ENCODE results near the gene FAM222A. TPM values are rescaled to one million over a fixed set of nuclear protein-coding genes. Genes with fewer than 3 reads are reported as not detected.

Gene FAM222A
- total RNA-seq, 1 experiment from 2014 or later = 2.8 TPM

GRCh38 chr12:109734219-109735000, 20.8 kb downstream of the FAM222A start:
- Histone ChIP-seq H3K79me1 (ENCODE audit: insufficient read depth, low read depth, low read length, poor library complexity, severe bottlenecking) (no peaks in the 10 kb centered on the region), H2BK12ac (ENCODE audit: insufficient read length, low read depth, low read length) (no peak overlapping the region), H3K14ac (ENCODE audit: insufficient read depth, low read length) (no peak overlapping the region), H3K23me2 (ENCODE audit: insufficient read length, low read depth, low read length, poor library complexity, severe bottlenecking) (no peaks in the 10 kb centered on the region), H3K56ac (ENCODE audit: insufficient read length, low read depth, low read length) (no peak overlapping the region), H2AFZ (ENCODE audit: low read length) (no peak overlapping the region), H2BK5ac (ENCODE audit: insufficient read length, low read length) (no peak overlapping the region), H2AK5ac (ENCODE audit: insufficient read length, low read length) (no peak overlapping the region), H3K79me2 (ENCODE audit: insufficient read depth, low read length) (no peaks in the 10 kb centered on the region), H2BK20ac (ENCODE audit: low read depth, low read length, poor library complexity, severe bottlenecking) (no peak overlapping the region), H3K23ac (ENCODE audit: insufficient read length, low read depth, low read length) (no peak overlapping the region), H3K4me2 (ENCODE audit: insufficient read depth, insufficient read length, low read length) (peak overlapping the region; percentile 8), H3K27ac (ENCODE audit: insufficient read length, low read depth, low read length) (no peak overlapping the region), H2BK15ac (ENCODE audit: low read depth, low read length) (no peak overlapping the region), H4K91ac (ENCODE audit: insufficient read length, low read depth, low read length) (no peak overlapping the region), H3K9ac (ENCODE audit: extremely low read depth, insufficient read length, low read length) (no peak overlapping the region), H4K8ac (replicated peaks; ENCODE audit: insufficient read length, low read depth, low read length) (no peak overlapping the region), H3T11ph (ENCODE audit: low read length) (no peak overlapping the region), H2BK120ac (ENCODE audit: low read depth, low read length, poor library complexity, severe bottlenecking) (no peak overlapping the region), H3K27me3 (ENCODE audit: insufficient read depth, low read length) (no peaks in the 10 kb centered on the region), H4K5ac (ENCODE audit: insufficient read length, low read depth, low read length) (no peak overlapping the region), H4K20me1 (ENCODE audit: control insufficient read depth, insufficient read depth, insufficient read length) (no peaks in the 10 kb centered on the region), H3K4me1 (ENCODE audit: insufficient read depth, low read length) (no peaks in the 10 kb centered on the region; the same call in 1 of the 2 replicates), H3K9me3 (ENCODE audit: control insufficient read depth, low read depth, low read length) (no peaks in the 10 kb centered on the region), H3K18ac (ENCODE audit: insufficient read length, low read depth, low read length) (no peak overlapping the region), H3K4ac (ENCODE audit: low read depth, low read length) (no peak overlapping the region)
- H3K27ac Mint-ChIP-seq = peak overlapping the region in 1 of 3 experiments; percentile 67; a peak in 1 of 7 replicates
- WGBS (ENCODE audit: extremely low coverage, insufficient read length, low lambda C conversion rate) = no CpG with 5 or more reads among the region's 22 CpGs
- peak; percentile 90 for DNase-seq
- peaks cover 24 to 40% of the 10 kb centered on the region in 2 experiments for H3K4me1 Mint-ChIP-seq
- no peaks in the 10 kb centered on the region; a peak in 1 of 5 replicates for H3K9me3 Mint-ChIP-seq
- no peak for TF ChIP-seq CTCF (conservative IDR thresholded peaks at IDR 0.05)
- H3K36me3 Mint-ChIP-seq (ENCODE audit: insufficient read depth in 1 of 3, low read depth in 3 of 3) = no peaks in the 10 kb centered on the region
- peaks cover 21% of the 10 kb centered on the region for H3K27me3 Mint-ChIP-seq (ENCODE audit: low read depth)
- H3K4me3 Mint-ChIP-seq = peak overlapping the region; percentile 22 to 47; a peak in 4 of 5 replicates

Measured in H9 (cell line).